Colon (tissue), 2 donors: Measurements from ENCODE around the gene GPX4.

ENCODE experiments used
- FAIRE-seq: peaks from 2 replicates; lab custom pipeline; 2012; peaks lifted over from hg19 to GRCh38; lab: Jason Lieb, UNC
- donor health status: control.
- donor health status: control.

GPX4 gene

GRCh38 chr19:1150333-1151036, 46.7 kb downstream of the GPX4 start:
- no peak for FAIRE-seq

- no peak for FAIRE-seq
Observed at GRCh38 chr19:1151037-1151724, 47.4 kb downstream of the GPX4 start.

GRCh38 chr19:1151917-1152587, 48.3 kb downstream of the GPX4 start:
- FAIRE-seq, result no peak

- FAIRE-seq, result no peak
Observed at GRCh38 chr19:1153891-1154730, 50.3 kb downstream of the GPX4 start.

- FAIRE-seq, result no peak
Observed at GRCh38 chr19:1154731-1155351, 51.0 kb downstream of the GPX4 start.

GRCh38 chr19:1155352-1156304, 51.8 kb downstream of the GPX4 start:
- no peak for FAIRE-seq
